Heart right ventricle (tissue), 16 donors: Measurements from ENCODE around the gene UNC13C. TPM values are rescaled to one million over a fixed set of nuclear protein-coding genes. Genes with fewer than 3 reads are reported as not detected.

Experiments
- ATAC-seq, 8 donors: fragments of 200-7000 bp; cut with Tn5 transposase; one replicate each; pipeline ENCODE4 v1.9.1; 2020; ENCODE audit warnings: mild to moderate bottlenecking in 8 of 8, moderate library complexity in 8 of 8, moderate number of reproducible peaks in 1 of 8
- DNase-seq, 2 donors: peaks; one replicate each; pipeline ENCODE4 v3.0.0-alpha.2; 2020
- H3K27ac ChIP-seq, 10 donors: fragments of 200-600 bp; sonication (generic) in 2 of 10; one replicate each; pipeline versions ENCODE4 v1.5.0 to v1.8.0; 2020 to 2022; ENCODE audit warnings: mild to moderate bottlenecking in 3 of 10
- H3K27me3 ChIP-seq, 7 donors: fragments of 200-600 bp; one replicate each; pipeline ENCODE4 v1.8.0; 2021 to 2022; ENCODE audit warnings: mild to moderate bottlenecking in 2 of 7
- H3K36me3 ChIP-seq, 9 donors: fragments of 200-600 bp; sonication (generic) in 1 of 9; one replicate each; pipeline versions ENCODE4 v1.5.0 to v1.8.0; 2020 to 2022; ENCODE audit warnings: mild to moderate bottlenecking in 2 of 9
- H3K4me1 ChIP-seq, 9 donors: fragments of 200-600 bp; sonication (generic) in 1 of 9; one replicate each; pipeline versions ENCODE4 v1.5.0 to v1.8.0; 2020 to 2022; ENCODE audit warnings: mild to moderate bottlenecking in 4 of 9
- H3K4me3 ChIP-seq, 10 donors: fragments of 200-600 bp; sonication (generic) in 2 of 10; one replicate each; pipeline versions ENCODE4 v1.5.0 to v1.8.0; 2020 to 2022; ENCODE audit warnings: mild to moderate bottlenecking in 7 of 10, moderate library complexity in 2 of 10
- H3K9me3 ChIP-seq, 11 donors: fragments of 200-600 bp in 10 of 11; sonication (generic) in 2 of 11; one replicate each; pipeline versions ENCODE4 v1.5.0 to v1.8.0; 2013 to 2022; ENCODE audit warnings: mild to moderate bottlenecking in 2 of 11, control low read depth in 1 of 11, moderate library complexity in 1 of 11
- CTCF ChIP-seq, 9 donors: fragments of 200-600 bp; sonication (generic) in 2 of 9; IDR thresholded peaks; one replicate each; pipeline versions ENCODE4 v1.5.0 to v1.8.0; 2021 to 2022; ENCODE audit warnings: antibody characterized with exemption in 9 of 9, mild to moderate bottlenecking in 5 of 9, moderate library complexity in 1 of 9
- WGBS, 2 donors: extraction: QIAGEN DNeasy Blood & Tissue Kit; methylation state at CpG; one replicate each; pipeline ENCODE4 v1.1.7; 2013; ENCODE audit warnings: inconsistent platforms in 1 of 2; 5-methylcytosine and 5-hydroxymethylcytosine counted together
- intact Hi-C, 10 donors: fragments of 100-400 bp; cut with DNase I; formaldehyde crosslinking; loops; one replicate each; pipeline versions ENCODE4 v1.11.1 to v1.14.2; 2022
- polyA plus RNA-seq, 2 donors: library from polyadenylated mRNA; stranded (reverse); fragments of 200-250 nt; gene quantifications; one replicate each; pipeline ENCODE4 v1.2.3, GENCODE V29; 2013
- total RNA-seq, 10 donors: library from RNA; stranded (reverse); fragmentation: NEBNext Ultra II Directional in 3 of 10; extraction: Animal tissue kit (Norgen Biotek cat#: 25700) in 3 of 10; gene quantifications; one replicate each; pipeline versions ENCODE4 v1.2.1 to v1.2.4, GENCODE V29; 2021 to 2023
- donor health status: Arrhythmogenic right ventricular cardiomyopathy.
- donor health status: ischemic (EF 13 %, LVEDD 7.1; RV severe dilation, severe dysfunction).
- donor health status: healthy with polysubstance abuse.
- donor health status: DM: no; HTN: yes; CAD: no.
- donor health status: DM: no; HTN: no; CAD: no.
- donor health status: ischemic (EF 25% LVEDD 6.9; RV normal size, moderate dysfunction).
- donor health status: ischemic (EF 25% LVEDD 5.7; RV mildly dilated, moderate dysfunction).
- donor health status: healthy.
- donor health status: DM: yes; HTN: yes; CAD: no.
- donor health status: Ischemic cardiomyopathy.
- donor health status: ischemic (EF 35%, LVEDD 5.7; RV mildly dilated, moderate dysfunction).
- donor health status: nonischemic (EF 11% LVEDD 7.7; RV severe dilation, severe dysfunction).
- donor health status: DM: yes; HTN: yes; CAD: no.
- donor health status: PGD.
- donor health status: ischemic (EF 29% LVEDD 5.4; RV normal size, mild dysfunction).
- donor health status: nonischemic (EF 23%, LVEDD 6.1; RV moderate dilation, normal function).

The UNC13C gene
- total and polyA plus RNA-seq, 12 donors = 0.04 to 0.85 (median 0.19) TPM; not detected in 5

- Histone ChIP-seq H3K27ac (no peak overlapping the region), H3K27me3 (no peaks in the 10 kb centered on the region), H3K4me3 (no peak overlapping the region), H3K4me1 (no peaks in the 10 kb centered on the region), H3K36me3 (no peaks in the 10 kb centered on the region), H3K9me3 (peaks cover 0 to 54% (median 7%) of the 10 kb centered on the region in 11 donors)
- intact Hi-C loops = no loop called here
- DNase-seq (no peak), ATAC-seq (no peak)
- WGBS, 2 donors = 88 to 95% methylated on average over 16 to 17 of the region's 17 CpGs
- no peak for TF ChIP-seq CTCF (IDR thresholded peaks at IDR 0.05)
Measured at GRCh38 chr15:54462511-54462913, 484.3 kb downstream of the UNC13C start.

- DNase-seq = no peak
Measured at GRCh38 chr15:54481819-54482218, 503.6 kb downstream of the UNC13C start.

GRCh38 chr15:54482251-54482650 lies 504.0 kb downstream of the UNC13C start:
- Histone ChIP-seq H3K4me1 (no peaks in the 10 kb centered on the region), H3K27me3 (no peaks in the 10 kb centered on the region), H3K36me3 (no peaks in the 10 kb centered on the region), H3K9me3 (peaks cover 0 to 25% (median 0%) of the 10 kb centered on the region in 11 donors), H3K27ac (no peak overlapping the region), H3K4me3 (no peak overlapping the region)
- intact Hi-C loops = no loop called here
- TF ChIP-seq CTCF (IDR thresholded peaks at IDR 0.05) = no peak
- ATAC-seq (no peak), DNase-seq (no peak)
- WGBS, 2 donors = 59 to 61% methylated on average over 5 of the region's 5 CpGs

More at GRCh38 chr15:54481819-54482218, 503.6 kb downstream of the UNC13C start:
- Histone ChIP-seq H3K9me3 (peaks cover 0 to 25% (median 0%) of the 10 kb centered on the region in 11 donors), H3K4me3 (no peak overlapping the region), H3K4me1 (no peaks in the 10 kb centered on the region), H3K27me3 (no peaks in the 10 kb centered on the region), H3K36me3 (no peaks in the 10 kb centered on the region), H3K27ac (no peak overlapping the region)
- intact Hi-C loops = no loop called here
- WGBS, 2 donors = 56 to 64% methylated on average over 3 of the region's 3 CpGs
- no peak for ATAC-seq
- no peak for TF ChIP-seq CTCF (IDR thresholded peaks at IDR 0.05)

GRCh38 chr15:54500330-54500729 lies 522.1 kb downstream of the UNC13C start:
- H3K4me1 ChIP-seq = no peaks in the 10 kb centered on the region
- H3K4me3 ChIP-seq = no peak overlapping the region
- no peaks in the 10 kb centered on the region for H3K27me3 ChIP-seq
- TF ChIP-seq CTCF (IDR thresholded peaks at IDR 0.05) = no peak
- no peak overlapping the region for H3K27ac ChIP-seq
- H3K36me3 ChIP-seq = no peaks in the 10 kb centered on the region
- 54 to 63% methylated on average over 2 of the region's 2 CpGs for WGBS, 2 donors
- intact Hi-C loops = loop anchor here in 1 of 10 donors (10.0 kb wide), 1 partner anchor 1886 kb away; no protein-coding TSS in a partner anchor
- H3K9me3 ChIP-seq = no peaks in the 10 kb centered on the region
- ATAC-seq (no peak), DNase-seq (no peak)
